GM23338 (cell line): Measurements from ENCODE around the gene ZC3H13. TPM values are rescaled to one million over a fixed set of nuclear protein-coding genes. Genes with fewer than 3 reads are reported as not detected.

ENCODE experiments used
- ATAC-seq: fragments of 200-7000 bp; cut with Tn5 transposase; 3 replicates; pipeline ENCODE4 v1.9.1; 2020
- DNase-seq: peaks from one replicate; pipeline ENCODE4 v3.0.0-alpha.2; 2015; ENCODE audit warnings: low spot score
- H2AFZ ChIP-seq: fragments of 200-600 bp; sonication (generic); 2 replicates; pipeline ENCODE4 v1.8.0; 2016; ENCODE audit warnings: antibody characterized with exemption, mild to moderate bottlenecking, moderate library complexity
- H3F3A ChIP-seq: fragments of 200-600 bp; sonication (generic); replicated peaks from 2 replicates; pipeline ENCODE4 v1.8.0; 2017; ENCODE audit warnings: antibody characterized with exemption, mixed run types, low read depth
- H3K27ac ChIP-seq: fragments of 200-600 bp; sonication (generic); 2 replicates; pipeline ENCODE4 v1.6.1; 2016; ENCODE audit warnings: low read depth
- H3K27me3 ChIP-seq: fragments of 200-600 bp; sonication (generic); 2 replicates; pipeline ENCODE4 v1.8.0; 2016; ENCODE audit warnings: mild to moderate bottlenecking, mixed run types, moderate library complexity; ENCODE audit not compliant: insufficient read depth
- H3K36me3 ChIP-seq: fragments of 200-600 bp; sonication (generic); 2 replicates; pipeline ENCODE4 v1.8.0; 2016; ENCODE audit warnings: mild to moderate bottlenecking; ENCODE audit not compliant: insufficient read depth
- H3K4me1 ChIP-seq: fragments of 200-600 bp; sonication (generic); 2 replicates; pipeline ENCODE4 v1.8.0; 2016; ENCODE audit warnings: mild to moderate bottlenecking, moderate library complexity; ENCODE audit not compliant: insufficient read depth
- H3K4me2 ChIP-seq: fragments of 200-600 bp; sonication (generic); 2 replicates; pipeline ENCODE4 v1.7.1; 2017; ENCODE audit warnings: mixed run types
- H3K4me3 ChIP-seq: fragments of 200-600 bp; sonication (generic); 2 replicates; pipeline ENCODE4 v1.6.1; 2016; ENCODE audit warnings: mixed run types
- H3K79me2 ChIP-seq: fragments of 200-600 bp; sonication (generic); replicated peaks from 2 replicates; pipeline ENCODE4 v1.8.0; 2017; ENCODE audit warnings: mild to moderate bottlenecking; ENCODE audit not compliant: insufficient read depth
- H3K9me2 ChIP-seq: fragments of 200-600 bp; sonication (generic); 2 replicates; pipeline ENCODE4 v1.8.0; 2017; ENCODE audit not compliant: insufficient read depth
- H4K20me1 ChIP-seq: fragments of 200-600 bp; sonication (generic); replicated peaks from 2 replicates; pipeline ENCODE4 v1.8.0; 2017; ENCODE audit warnings: mild to moderate bottlenecking; ENCODE audit not compliant: insufficient read depth
- H3K27ac Mint-ChIP-seq: 2 replicates; pipeline ENCODE4 v1.8.0; 2020; ENCODE audit warnings: inconsistent platforms, mild to moderate bottlenecking, moderate library complexity, mixed read lengths
- H3K27me3 Mint-ChIP-seq: 3 replicates; pipeline ENCODE4 v1.8.0; 2022; ENCODE audit warnings: low read depth, mild to moderate bottlenecking, moderate library complexity, mixed read lengths, inconsistent platforms; ENCODE audit not compliant: insufficient read depth, poor library complexity
- H3K36me3 Mint-ChIP-seq: 3 replicates; pipeline ENCODE4 v1.8.0; 2021; ENCODE audit warnings: low read depth, mild to moderate bottlenecking, inconsistent platforms, moderate library complexity, mixed read lengths
- H3K4me1 Mint-ChIP-seq: 3 replicates; pipeline ENCODE4 v1.8.0; 2020; ENCODE audit warnings: mild to moderate bottlenecking, inconsistent platforms, mixed read lengths
- H3K4me3 Mint-ChIP-seq: 3 replicates; pipeline ENCODE4 v1.8.0; 2021; ENCODE audit warnings: moderate library complexity, mild to moderate bottlenecking, inconsistent platforms, mixed read lengths
- H3K9me3 Mint-ChIP-seq: 3 replicates; pipeline ENCODE4 v1.8.0; 2020; ENCODE audit warnings: moderate library complexity, mild to moderate bottlenecking, inconsistent platforms, mixed read lengths
- EZH2 ChIP-seq: fragments of 200-600 bp; sonication (generic); IDR thresholded peaks from one replicate; pipeline ENCODE4 v1.8.0; 2017; ENCODE audit warnings: antibody characterized with exemption, mild to moderate bottlenecking, low read depth; ENCODE audit not compliant: unreplicated experiment
- STAT1 ChIP-seq: IDR thresholded peaks from one replicate; pipeline ENCODE4 v1.6.1; 2016; ENCODE audit warnings: antibody characterized with exemption; ENCODE audit not compliant: unreplicated experiment
- ZNF114 ChIP-seq: fragments of 250-450 bp; sonication (Bioruptor Pico); IDR thresholded peaks from 2 replicates; pipeline ENCODE4 v1.5.0; 2020; ENCODE audit warnings: mild to moderate bottlenecking, moderate library complexity
- ZNF331 ChIP-seq: fragments of 250-450 bp; sonication (Bioruptor Pico); IDR thresholded peaks from 2 replicates; pipeline ENCODE4 v1.5.0; 2020; ENCODE audit warnings: low read depth, mild to moderate bottlenecking, moderate library complexity
- polyA plus RNA-seq: library from polyadenylated mRNA; unstranded; fragments of >200 nt; fragmentation: Nextera tagmentation; extraction: Ambion mirVana; gene quantifications from 2 replicates; pipeline ENCODE4 v1.2.1, GENCODE V29; 2016
- total RNA-seq: library from RNA; depleted of rRNA; stranded (reverse); fragments of >200 nt; shearing (Covaris generic); gene quantifications from 2 replicates; pipeline ENCODE4 v1.2.3, GENCODE V29; 2014
- TF ChIP-seq, protein P1 (sequence below), 2 experiments: fragments of 200-600 bp in 1 of 2; sonication (generic) in 1 of 2; conservative IDR thresholded peaks; 2 replicates each; pipeline versions ENCODE4 v1.5.1 to v1.6.1; 2016 to 2017; ENCODE audit warnings: antibody characterized with exemption in 2 of 2, low read depth in 2 of 2, mild to moderate bottlenecking in 2 of 2, moderate library complexity in 1 of 2
- TF ChIP-seq, protein P2 (sequence below): fragments of 250-450 bp; sonication (Bioruptor Pico); IDR thresholded peaks from 2 replicates; pipeline ENCODE4 v1.5.0; 2020; ENCODE audit warnings: mild to moderate bottlenecking, moderate library complexity

ZC3H13 gene
- total and polyA plus RNA-seq, 2 experiments from 2014 or later, result 39.6 to 125 TPM

DNA sequence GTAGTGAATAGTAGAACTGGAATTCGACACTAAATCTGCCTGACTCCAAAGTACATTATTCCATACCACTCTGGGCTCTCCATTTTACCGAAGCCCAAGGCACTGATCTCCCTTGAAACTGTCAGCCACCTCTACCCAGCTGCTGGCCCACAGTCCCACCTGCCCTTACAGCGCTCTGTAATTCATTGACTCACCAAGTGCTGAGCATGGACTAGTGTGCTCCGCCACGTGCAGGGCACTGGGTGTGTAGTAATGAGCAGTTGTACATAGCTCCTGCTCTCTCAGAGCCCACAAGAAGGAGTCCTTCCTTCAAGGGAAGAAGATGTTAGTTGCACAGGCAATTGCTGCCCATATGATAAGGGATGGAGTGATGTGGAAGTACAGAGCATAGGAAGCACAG, 124.4 kb downstream of the ZC3H13 start:
- Histone ChIP-seq H4K20me1 (no peaks in the 10 kb centered on the region), H3K4me3 (no peak overlapping the region), H3K27ac (no peak overlapping the region), H3K4me1 (peaks cover 8% of the 10 kb centered on the region; the same call in 1 of the 2 replicates), H3K9me2 (peaks cover 8% of the 10 kb centered on the region; the same call in 1 of the 2 replicates), H3K27me3 (no peaks in the 10 kb centered on the region), H3K36me3 (no peaks in the 10 kb centered on the region), H3K4me2 (no peak overlapping the region), H3K79me2 (no peaks in the 10 kb centered on the region), H3F3A (no peaks in the 10 kb centered on the region), H2AFZ (0 out of 2 replicates have a peak overlapping the region, but pooled peaks have one; percentile 66)
- no peaks in the 10 kb centered on the region for H3K36me3 Mint-ChIP-seq
- peaks cover 4% of the 10 kb centered on the region; the same call in 2 of the 3 replicates for H3K4me1 Mint-ChIP-seq
- DNase-seq (no peak), ATAC-seq (no peak)
- TF ChIP-seq, protein P1, sequence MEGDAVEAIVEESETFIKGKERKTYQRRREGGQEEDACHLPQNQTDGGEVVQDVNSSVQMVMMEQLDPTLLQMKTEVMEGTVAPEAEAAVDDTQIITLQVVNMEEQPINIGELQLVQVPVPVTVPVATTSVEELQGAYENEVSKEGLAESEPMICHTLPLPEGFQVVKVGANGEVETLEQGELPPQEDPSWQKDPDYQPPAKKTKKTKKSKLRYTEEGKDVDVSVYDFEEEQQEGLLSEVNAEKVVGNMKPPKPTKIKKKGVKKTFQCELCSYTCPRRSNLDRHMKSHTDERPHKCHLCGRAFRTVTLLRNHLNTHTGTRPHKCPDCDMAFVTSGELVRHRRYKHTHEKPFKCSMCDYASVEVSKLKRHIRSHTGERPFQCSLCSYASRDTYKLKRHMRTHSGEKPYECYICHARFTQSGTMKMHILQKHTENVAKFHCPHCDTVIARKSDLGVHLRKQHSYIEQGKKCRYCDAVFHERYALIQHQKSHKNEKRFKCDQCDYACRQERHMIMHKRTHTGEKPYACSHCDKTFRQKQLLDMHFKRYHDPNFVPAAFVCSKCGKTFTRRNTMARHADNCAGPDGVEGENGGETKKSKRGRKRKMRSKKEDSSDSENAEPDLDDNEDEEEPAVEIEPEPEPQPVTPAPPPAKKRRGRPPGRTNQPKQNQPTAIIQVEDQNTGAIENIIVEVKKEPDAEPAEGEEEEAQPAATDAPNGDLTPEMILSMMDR (conservative IDR thresholded peaks at IDR 0.05; ENCODE audit: low read depth in 2 of 2), result no peak
- no peak for TF ChIP-seq STAT1
- TF ChIP-seq, protein P2, sequence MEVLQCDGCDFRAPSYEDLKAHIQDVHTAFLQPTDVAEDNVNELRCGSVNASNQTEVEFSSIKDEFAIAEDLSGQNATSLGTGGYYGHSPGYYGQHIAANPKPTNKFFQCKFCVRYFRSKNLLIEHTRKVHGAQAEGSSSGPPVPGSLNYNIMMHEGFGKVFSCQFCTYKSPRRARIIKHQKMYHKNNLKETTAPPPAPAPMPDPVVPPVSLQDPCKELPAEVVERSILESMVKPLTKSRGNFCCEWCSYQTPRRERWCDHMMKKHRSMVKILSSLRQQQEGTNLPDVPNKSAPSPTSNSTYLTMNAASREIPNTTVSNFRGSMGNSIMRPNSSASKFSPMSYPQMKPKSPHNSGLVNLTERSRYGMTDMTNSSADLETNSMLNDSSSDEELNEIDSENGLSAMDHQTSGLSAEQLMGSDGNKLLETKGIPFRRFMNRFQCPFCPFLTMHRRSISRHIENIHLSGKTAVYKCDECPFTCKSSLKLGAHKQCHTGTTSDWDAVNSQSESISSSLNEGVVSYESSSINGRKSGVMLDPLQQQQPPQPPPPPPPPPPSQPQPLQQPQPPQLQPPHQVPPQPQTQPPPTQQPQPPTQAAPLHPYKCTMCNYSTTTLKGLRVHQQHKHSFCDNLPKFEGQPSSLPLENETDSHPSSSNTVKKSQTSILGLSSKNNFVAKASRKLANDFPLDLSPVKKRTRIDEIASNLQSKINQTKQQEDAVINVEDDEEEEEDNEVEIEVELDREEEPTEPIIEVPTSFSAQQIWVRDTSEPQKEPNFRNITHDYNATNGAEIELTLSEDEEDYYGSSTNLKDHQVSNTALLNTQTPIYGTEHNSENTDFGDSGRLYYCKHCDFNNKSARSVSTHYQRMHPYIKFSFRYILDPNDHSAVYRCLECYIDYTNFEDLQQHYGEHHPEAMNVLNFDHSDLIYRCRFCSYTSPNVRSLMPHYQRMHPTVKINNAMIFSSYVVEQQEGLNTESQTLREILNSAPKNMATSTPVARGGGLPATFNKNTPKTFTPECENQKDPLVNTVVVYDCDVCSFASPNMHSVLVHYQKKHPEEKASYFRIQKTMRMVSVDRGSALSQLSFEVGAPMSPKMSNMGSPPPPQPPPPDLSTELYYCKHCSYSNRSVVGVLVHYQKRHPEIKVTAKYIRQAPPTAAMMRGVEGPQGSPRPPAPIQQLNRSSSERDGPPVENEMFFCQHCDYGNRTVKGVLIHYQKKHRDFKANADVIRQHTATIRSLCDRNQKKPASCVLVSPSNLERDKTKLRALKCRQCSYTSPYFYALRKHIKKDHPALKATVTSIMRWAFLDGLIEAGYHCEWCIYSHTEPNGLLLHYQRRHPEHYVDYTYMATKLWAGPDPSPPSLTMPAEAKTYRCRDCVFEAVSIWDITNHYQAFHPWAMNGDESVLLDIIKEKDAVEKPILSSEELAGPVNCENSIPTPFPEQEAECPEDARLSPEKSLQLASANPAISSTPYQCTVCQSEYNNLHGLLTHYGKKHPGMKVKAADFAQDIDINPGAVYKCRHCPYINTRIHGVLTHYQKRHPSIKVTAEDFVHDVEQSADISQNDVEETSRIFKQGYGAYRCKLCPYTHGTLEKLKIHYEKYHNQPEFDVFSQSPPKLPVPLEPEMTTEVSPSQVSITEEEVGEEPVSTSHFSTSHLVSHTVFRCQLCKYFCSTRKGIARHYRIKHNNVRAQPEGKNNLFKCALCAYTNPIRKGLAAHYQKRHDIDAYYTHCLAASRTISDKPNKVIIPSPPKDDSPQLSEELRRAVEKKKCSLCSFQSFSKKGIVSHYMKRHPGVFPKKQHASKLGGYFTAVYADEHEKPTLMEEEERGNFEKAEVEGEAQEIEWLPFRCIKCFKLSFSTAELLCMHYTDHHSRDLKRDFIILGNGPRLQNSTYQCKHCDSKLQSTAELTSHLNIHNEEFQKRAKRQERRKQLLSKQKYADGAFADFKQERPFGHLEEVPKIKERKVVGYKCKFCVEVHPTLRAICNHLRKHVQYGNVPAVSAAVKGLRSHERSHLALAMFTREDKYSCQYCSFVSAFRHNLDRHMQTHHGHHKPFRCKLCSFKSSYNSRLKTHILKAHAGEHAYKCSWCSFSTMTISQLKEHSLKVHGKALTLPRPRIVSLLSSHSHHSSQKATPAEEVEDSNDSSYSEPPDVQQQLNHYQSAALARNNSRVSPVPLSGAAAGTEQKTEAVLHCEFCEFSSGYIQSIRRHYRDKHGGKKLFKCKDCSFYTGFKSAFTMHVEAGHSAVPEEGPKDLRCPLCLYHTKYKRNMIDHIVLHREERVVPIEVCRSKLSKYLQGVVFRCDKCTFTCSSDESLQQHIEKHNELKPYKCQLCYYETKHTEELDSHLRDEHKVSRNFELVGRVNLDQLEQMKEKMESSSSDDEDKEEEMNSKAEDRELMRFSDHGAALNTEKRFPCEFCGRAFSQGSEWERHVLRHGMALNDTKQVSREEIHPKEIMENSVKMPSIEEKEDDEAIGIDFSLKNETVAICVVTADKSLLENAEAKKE (CRISPR knock-in tag), result no peak
- peaks cover 10% of the 10 kb centered on the region for H3K27me3 Mint-ChIP-seq
- no peak overlapping the region for H3K27ac Mint-ChIP-seq
- no peaks in the 10 kb centered on the region for H3K9me3 Mint-ChIP-seq
- no peak overlapping the region for H3K4me3 Mint-ChIP-seq

DNA sequence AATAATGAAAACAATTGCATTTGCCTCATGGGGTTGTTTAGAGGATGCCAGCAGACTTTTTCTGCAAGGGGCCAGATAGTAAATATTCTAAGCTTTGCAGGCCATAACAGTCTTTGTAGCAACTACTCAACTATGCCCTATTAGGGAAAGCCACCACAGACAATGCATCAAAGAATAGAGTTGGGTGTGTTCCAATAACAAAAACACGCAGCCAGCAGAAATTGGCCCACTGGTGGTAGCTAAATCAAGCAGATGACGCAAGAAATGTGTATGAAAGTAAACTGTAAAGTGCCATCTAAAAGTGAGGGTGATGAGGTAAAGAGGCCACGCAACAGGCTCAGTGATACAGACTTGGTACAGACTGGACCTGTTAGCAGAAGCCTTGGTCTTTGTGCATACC, 125.8 kb downstream of the ZC3H13 start:
- Histone ChIP-seq H3K4me2 (no peak overlapping the region), H3K36me3 (no peaks in the 10 kb centered on the region), H3K4me3 (no peak overlapping the region), H3K9me2 (peaks cover 8% of the 10 kb centered on the region; the same call in 1 of the 2 replicates), H3F3A (no peaks in the 10 kb centered on the region), H2AFZ (no peak overlapping the region), H3K27ac (no peak overlapping the region), H4K20me1 (no peaks in the 10 kb centered on the region), H3K4me1 (peaks cover 8% of the 10 kb centered on the region; the same call in 1 of the 2 replicates), H3K27me3 (no peaks in the 10 kb centered on the region), H3K79me2 (no peaks in the 10 kb centered on the region)
- no peak overlapping the region for H3K4me3 Mint-ChIP-seq
- H3K27me3 Mint-ChIP-seq, result peaks cover 7% of the 10 kb centered on the region
- peaks cover 4% of the 10 kb centered on the region; the same call in 2 of the 3 replicates for H3K4me1 Mint-ChIP-seq
- H3K36me3 Mint-ChIP-seq, result no peaks in the 10 kb centered on the region
- H3K27ac Mint-ChIP-seq, result no peak overlapping the region; the same call in 1 of the 2 replicates
- ATAC-seq, result no peak
- no peak for DNase-seq
- no peaks in the 10 kb centered on the region for H3K9me3 Mint-ChIP-seq
- TF ChIP-seq ZNF114, result no peak
- no peak for TF ChIP-seq STAT1
- no peak for TF ChIP-seq ZNF331
- no peak for TF ChIP-seq EZH2
